Stomach (tissue), 4 donors: ENCODE results near the gene LDLRAD3.

Experiments
- CTCF ChIP-seq, 7 experiments: fragments of 450-650 bp in 4 of 7; fragments of 200-600 bp in 3 of 7; sonication (generic) in 3 of 7; IDR thresholded peaks; one replicate each; pipeline ENCODE4 v1.5.1; 2016 to 2019; ENCODE audit warnings: antibody characterized with exemption in 7 of 7, control low read depth in 2 of 7, mild to moderate bottlenecking in 1 of 7
- EP300 ChIP-seq: sonication (generic); formaldehyde crosslinking; IDR thresholded peaks from one replicate; pipeline ENCODE4 v1.6.1; 2017; ENCODE audit warnings: antibody characterized with exemption
- POLR2A ChIP-seq, 4 donors: fragments of 450-650 bp; IDR thresholded peaks; one replicate each; pipeline ENCODE4 v1.6.1; 2016; ENCODE audit warnings: antibody characterized with exemption in 4 of 4, control low read depth in 2 of 4, mild to moderate bottlenecking in 1 of 4, moderate library complexity in 1 of 4

GRCh38 chr11:36186340-36187175 lies 242.7 kb downstream of the LDLRAD3 start:
- TF ChIP-seq EP300 (no peak), CTCF (IDR thresholded peaks at IDR 0.05) (no peak), POLR2A (IDR thresholded peaks at IDR 0.05) (no peak)
